DMS 273 treated with DMSO at 0.1 percent for 48 hours (cell line): ENCODE results near the gene PITPNC1.
"Not testable (repeated sequence)": the region's sequence is repeated elsewhere in the genome, so short reads cannot be mapped to it uniquely, and the experiment has no call there.

Experiments used
- DNase-seq: peaks from one replicate; lab custom pipeline; 2025; lab: John Stamatoyannopoulos, UW

Gene PITPNC1

DNA sequence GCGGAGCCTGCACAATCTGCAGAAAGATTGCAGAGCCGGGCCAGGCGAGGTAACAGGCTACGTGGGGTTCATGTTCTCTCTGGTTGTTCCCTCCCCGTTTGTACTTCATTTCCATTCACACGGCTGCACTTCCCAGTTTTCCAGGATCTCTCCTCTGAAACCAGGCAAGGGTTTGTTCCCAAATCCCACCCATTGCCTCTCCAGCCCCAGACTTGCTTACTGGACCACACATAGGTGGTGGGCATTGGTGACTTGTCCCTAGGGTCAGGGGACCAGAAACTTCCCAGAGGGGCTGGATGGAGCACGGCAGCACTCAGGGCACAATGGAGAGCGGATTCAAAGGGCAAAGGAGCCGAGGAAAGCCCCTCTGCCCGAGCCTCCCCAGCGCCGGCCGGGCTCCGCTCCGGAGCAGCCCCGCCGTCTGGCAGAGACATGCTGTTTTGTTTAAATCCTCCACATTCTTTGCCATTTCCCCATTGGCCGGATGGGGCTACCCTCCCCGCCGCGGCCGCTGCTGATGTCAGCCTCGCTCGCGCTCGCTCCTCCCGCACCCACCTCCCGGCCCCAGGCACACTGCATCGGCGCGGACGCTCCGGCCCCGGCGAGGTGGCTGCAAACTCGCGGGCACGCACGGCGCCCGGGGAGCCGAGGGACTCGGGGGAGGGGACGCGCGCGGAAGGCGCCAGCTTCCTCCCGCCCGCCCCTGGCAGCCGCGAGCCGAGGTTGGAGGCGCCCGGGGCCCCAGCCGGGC, at the start of gene PITPNC1:
Gene PITPNC1 (plus strand): TSS at position 545 of the 751 bp plus-strand sequence.
- peak; percentile 80 for DNase-seq

DNA sequence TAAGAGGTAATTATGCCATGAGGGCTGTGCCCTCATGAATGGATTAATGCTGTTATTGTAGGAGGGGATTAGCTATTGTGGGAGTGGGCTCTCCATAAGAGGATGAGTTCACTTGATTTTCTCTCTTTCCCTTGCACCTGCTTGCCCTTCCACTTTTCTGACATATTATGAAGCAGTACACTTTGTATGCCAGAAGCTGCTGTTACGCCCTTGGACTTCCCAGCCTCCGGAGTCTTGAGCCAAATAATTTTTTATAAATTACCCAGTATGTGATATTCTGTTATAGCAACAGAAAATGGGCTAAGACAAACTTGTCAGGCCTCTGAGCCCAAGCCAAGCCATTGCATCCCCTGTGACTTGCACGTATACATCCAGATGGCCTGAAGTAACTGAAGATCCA, 49.1 kb upstream of the PITPNC1 start:
- DNase-seq: no peak

DNA sequence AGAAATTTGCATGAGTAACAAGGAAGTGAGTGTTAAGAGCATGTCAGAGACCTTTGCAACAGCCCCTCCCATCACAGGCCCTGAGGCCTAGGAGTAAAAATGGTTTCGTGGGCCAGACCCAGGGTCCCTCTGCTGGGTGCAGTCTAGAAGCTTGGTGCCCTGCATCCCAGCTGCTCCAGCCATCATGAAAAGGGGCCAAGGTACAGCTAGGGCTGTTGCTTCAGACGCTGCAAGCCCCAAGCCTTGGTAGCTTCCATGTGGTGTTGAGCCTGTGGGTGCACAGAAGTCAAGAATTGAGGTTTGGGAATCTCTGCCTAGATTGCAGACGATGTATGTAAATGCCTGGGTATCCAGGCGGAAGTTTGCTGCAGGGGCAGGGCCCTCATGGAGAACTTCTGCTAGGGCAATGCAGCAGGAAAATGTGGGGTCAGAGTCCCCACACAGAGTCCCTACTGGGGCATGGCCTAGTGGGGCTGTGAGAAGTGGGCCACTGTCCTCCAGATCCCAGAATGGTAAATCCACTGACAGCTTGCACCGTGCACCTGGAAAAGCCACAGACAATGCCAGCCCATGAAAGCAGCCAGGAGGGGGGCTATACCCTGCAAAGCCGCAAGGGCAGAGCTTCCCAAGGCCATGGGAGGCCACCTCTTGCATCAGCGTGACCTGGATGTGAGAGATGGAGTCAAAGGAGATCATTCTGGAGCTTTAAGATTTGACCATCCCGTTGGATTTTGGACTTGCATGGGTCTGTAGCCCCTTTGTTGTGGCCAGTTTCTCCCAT, 45.5 kb upstream of the PITPNC1 start:
- not testable (repeated sequence) for DNase-seq

DNA sequence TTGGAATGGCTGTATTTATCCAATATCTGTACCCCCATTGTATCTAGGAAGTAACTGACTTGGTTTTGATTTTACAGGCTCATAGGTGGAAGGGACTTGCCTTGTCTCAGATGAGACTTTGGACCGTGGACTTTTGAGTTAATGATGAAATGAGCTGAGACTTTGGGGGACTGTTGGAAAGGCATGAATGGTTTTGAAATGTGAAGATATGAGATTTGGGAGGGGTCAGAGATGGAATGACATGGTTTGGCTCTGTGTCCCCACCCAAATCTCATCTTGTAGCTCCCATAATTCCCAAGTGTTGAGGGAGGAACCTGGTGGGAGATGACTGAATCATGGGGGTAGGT, 44.9 kb upstream of the PITPNC1 start:
- not testable (repeated sequence) for DNase-seq

DNA sequence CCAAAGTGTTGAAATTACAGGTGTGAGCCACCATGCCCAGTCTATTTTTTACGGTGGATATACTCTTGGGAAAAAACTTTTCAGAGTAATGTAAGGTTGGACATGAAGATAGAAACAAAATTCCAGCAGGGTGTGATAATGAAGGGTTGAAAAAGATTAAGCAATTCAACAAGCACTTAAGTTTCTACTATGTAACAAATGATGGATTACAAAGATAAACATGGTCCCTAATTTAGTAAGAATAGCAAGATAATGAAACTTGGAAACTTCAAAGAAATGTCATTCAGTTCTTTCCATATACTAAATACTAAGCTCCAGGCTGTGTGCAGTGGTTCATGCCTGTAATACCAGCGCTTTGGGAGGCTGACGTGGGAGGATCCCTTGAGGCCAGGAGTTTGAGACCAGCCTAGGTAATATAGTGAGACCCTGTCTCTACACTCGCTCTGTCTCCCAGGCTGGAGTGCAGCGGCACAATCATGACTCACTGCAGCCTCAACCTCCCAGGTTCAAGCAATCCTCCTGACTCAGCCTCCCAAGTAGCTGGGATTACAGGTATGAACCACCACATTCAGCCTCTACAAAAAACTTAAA, 41.7 kb upstream of the PITPNC1 start:
- DNase-seq: no peak

DNA sequence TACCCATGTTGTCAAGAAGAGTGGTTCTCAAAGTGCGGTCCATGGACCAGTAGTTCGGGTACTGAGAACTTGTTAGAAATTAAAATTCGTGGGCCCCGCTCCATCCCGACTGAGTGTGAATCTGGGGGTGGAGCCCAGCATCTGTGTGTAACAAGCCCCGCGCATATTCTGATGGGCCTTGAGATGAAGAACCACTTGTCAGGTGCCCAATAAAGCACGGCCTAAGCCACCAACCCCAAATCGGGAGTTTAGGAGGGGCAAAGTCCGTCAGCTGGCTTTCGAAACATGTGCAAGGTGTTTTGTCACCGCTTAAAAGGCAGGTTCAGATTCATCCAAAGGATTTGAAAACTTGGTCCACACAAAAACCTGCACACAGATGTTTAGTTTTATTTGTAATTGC, 40.2 kb upstream of the PITPNC1 start:
- no peak for DNase-seq

DNA sequence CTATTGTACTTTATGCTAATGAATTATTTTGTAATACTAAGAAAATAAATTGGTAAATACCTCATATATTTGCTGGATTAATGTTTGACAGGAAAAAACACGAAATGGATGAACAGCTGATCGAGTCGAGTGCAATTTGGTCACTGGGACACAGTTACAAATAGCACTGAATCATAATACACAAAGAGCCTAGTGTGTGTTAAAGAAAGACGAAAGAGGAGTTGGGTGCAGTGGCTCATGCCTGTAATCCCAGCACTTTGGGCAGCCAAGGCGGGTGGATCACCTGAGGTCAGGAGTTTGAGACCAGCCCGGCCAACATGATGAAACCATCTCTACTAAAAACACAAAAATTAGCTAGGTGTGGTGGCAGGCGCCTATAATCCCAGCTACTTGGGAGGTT, 38.7 kb upstream of the PITPNC1 start:
- not testable (repeated sequence) for DNase-seq

DNA sequence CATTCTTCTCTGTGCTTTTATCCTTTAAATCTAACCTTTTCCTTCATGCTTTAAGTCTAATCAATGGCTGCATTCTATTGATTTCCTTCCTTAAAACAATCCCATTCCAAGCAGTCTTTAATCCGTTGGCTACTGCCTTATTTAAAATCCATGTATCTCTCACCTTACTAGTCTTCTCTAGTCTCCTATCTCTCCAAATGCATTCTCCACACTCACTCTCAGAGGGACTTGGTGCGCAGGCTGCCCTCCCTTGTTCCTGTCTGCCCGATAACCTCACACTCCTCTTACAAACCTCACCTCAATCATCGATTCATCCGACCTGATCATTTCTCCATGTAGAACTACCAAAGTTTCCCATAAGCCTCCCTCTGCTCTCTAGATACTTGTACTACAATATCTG, 33.8 kb upstream of the PITPNC1 start:
- DNase-seq: no peak

DNA sequence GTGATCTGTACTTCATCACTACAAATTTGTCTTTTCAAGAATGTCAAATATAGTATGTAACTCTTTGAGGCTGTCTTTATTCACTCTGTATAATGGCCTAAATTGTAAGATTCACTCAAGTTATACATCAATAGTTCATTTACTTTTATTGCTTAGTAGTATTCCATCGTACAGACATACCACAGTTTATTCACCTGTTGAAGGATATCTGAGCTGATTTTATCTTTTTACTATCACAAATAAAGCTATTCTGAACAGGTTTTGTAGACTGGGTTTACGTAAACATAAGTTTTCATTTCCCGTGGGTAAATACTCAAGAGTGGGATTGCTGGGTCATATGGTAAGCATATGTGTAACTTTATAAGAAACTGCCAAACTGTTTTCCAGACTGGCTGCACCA, 29.3 kb upstream of the PITPNC1 start:
- DNase-seq: no peak

DNA sequence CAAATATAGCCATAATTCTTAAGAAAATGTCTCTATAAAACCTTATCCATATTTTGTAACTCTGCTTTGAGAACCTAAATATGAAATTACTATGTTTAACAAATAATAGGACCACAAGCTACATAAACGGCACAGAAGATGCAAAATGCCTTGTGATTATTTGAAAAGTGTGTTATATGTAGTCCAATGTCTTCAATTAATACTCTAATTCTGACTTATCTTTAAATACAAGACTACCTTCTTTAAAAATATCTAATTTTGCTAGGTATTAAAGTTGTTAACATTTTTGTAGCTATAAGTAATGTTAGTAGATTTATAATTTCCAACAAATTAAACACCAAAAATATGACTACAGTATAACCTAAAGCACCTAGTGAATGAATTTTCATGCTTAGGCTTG, 27.7 kb upstream of the PITPNC1 start:
- no peak for DNase-seq

DNA sequence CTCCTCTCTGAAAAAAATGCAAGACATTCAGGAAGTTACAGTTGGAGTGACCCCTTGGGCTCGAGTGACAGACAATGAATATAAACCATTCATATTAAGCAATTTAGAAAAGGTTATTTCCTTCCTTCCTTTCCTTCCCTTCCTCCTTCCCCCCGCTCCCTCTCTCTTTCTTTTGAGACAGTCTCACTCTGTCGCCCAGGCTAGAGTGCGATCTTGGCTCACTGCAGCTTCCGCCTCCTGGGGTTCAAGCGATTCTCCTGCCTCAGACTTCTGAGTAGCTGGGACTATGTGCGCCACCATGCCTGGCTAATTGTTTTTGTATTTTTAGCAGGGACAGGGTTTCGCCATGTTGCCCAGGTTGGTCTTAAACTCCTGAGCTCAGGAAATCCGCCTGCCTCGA, 23.9 kb upstream of the PITPNC1 start:
- no peak for DNase-seq

DNA sequence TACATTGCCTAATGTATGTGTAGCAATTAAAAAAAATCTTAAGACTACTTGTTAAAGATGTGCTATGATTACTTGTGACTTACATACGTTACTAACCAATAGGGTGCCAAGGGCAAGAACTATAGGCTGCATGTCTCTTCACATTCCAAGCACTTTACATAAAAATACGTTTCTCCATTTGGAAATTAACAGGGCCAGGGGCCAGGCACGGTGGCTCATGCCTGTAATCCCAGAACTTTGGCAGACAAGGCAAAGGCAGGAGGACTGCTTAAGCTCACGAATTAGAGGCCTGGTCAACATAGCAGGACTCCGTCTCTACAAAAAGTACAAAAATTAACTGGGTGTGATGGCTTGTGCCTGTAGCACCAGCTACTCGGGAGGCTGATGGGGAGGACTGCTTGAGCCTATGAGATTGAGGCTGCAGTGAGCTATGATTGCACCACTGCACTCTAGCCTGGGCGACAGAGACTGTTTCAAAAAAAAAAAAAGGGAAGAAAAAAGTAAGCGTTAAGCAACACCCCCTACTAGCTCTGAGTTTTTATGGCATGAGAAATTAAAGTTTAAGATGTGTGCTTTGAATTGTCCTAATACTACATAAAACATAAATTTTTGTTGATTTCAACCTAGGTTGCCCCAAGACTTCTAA, 23.0 kb upstream of the PITPNC1 start:
- no peak for DNase-seq

DNA sequence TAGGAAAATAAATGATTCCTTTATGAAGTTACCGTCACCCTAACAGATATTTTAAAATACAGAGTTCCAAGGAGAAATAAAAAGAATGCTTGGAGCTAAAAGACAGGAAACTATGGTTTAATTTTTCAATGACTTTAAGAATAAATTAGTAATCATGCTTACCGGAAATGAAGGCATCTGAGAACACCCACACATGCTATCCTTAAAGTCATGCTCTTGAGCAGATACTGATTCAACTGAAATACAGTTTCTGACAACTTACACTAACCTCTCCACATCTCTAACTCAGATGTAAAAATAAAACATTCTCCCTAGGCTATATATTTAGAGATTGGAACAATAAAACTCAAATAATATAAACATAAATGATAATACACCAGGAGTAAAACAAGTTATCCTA, 18.5 kb upstream of the PITPNC1 start:
- no peak for DNase-seq

DNA sequence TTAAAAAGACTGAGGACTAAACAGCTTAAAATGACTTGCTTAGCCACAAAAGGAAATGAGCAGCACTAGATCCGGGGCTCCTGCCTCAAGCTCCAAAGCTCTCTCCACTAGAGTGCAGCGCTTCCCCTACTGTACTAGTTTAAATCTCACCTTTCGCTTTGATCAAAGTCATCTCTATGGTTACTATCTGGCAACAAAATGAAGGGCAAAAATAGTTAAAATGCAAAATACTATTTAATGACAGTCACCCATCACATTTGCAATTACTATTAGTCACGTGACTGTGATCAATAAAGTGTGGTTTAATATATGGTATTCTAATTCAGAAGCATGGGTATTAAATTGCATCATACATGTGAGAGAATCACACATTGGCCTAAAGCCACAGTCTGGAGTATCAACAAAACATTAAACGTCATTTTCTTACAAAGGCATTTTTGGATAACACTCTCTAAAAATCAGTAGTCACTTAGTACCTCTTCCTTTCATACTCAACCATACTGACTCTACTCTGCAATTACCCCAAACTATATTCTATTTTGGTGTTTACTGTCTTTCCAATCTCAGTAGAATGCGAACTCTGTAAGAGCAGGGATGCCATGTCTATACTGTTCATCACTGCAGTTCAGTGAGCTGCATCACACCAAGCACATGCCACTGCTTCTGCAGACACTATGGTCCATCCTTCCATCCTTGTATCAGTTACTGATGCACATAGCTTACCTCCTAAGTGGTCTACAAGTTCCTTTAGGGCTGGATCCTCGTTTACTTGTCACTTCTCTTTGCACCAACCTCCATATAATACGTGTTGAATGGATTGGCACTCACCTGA, 16.9 kb upstream of the PITPNC1 start:
- DNase-seq: no peak

DNA sequence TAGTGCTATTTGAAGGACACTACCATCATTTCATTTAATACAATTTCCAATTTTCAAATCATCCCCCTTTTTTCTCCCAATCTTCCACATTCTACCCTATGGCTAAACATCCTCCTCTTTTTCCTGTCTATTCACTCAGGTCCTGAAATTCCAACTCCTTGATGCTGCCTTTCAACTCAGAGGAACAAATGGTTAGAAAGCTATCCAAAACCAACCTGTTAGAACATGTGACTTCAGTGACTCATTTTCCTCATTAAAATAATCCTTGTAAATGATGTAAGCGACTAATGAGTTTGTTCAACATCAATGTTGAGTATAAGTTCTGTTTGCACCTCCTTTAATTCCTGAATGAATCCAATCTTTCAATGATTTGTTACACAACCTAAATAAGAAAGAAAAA, 16.2 kb upstream of the PITPNC1 start:
- DNase-seq: no peak

DNA sequence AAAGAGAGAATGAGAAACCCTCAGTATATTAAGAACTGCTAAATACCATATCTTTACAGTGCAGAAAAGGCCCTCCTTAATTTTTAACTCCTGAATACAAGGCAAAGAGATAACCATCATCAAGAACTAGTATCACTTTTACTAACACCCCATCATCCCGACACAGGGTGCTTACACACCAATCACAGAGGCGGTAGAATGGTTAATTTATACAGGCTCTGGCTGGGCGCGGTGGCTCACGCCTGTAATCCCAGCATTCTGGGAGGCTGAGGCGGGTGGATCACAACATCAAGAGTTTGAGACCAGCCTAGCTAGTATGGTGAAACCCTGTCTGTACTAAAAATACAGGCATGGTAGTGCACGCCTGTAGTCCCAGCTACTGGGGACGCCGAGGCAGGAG, 14.9 kb upstream of the PITPNC1 start:
- no peak for DNase-seq

DNA sequence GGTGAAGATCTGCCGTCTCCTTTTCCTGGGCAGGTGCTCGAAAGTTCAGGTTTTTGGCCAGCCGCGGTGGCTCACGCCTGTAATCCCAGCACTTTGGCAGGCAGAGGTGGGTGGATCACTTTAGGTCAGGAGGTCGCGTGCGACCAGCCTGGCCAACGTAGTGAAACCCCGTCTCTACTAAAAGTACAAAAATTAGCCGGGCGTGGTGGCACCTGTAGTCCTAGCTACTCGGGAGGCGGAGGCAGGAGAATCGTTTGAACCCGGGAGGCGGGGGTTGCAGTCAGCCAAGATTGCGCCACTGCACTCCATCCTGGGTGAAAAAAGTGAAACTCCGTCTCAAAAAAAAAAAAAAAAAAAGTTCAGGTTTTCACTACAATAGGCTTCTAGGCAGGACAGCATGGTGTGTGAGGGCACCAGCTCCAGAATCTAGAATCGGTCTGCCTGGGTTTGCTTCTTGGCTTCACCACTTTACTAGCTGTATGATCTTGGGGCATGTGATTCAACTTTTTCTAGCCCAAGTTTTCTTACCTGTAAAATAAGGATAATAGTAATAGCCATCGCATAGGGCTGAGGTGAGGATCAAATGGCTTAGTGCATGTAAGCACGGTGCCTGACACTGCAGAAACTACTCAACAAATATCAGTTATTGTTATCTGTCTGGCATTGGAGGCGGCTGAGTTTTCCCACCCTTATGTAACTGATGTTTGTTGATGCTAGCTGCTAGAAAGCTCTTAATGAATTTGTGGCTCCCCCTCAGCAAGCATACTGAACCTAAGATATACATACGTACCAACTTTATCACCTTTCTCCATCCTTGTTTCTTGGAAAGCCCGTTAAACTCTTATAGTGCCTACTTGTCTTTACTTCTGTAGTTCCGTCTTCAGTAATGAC, 12.0 kb upstream of the PITPNC1 start:
- DNase-seq: no peak

DNA sequence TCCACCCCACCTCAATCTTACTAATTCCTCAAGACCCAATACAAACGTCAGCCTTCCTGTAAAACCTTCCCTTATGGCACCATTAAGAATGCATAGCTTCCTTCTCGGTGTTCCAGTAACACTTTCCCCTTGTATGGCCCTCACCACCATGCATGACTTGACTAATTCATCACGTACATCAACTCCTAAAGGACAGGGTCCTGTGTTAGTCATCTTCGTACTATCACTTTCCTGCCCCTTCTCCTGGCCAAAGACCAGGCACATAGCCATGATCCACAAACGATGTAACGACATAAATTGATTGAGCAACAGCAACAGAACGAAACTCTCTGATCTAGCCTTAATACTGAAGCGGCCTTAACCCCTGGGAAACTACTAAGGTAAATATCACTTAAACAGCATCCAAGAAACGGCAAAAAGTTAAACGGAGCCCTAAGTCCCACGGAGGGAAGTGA, 11.3 kb upstream of the PITPNC1 start:
- DNase-seq: no peak

DNA sequence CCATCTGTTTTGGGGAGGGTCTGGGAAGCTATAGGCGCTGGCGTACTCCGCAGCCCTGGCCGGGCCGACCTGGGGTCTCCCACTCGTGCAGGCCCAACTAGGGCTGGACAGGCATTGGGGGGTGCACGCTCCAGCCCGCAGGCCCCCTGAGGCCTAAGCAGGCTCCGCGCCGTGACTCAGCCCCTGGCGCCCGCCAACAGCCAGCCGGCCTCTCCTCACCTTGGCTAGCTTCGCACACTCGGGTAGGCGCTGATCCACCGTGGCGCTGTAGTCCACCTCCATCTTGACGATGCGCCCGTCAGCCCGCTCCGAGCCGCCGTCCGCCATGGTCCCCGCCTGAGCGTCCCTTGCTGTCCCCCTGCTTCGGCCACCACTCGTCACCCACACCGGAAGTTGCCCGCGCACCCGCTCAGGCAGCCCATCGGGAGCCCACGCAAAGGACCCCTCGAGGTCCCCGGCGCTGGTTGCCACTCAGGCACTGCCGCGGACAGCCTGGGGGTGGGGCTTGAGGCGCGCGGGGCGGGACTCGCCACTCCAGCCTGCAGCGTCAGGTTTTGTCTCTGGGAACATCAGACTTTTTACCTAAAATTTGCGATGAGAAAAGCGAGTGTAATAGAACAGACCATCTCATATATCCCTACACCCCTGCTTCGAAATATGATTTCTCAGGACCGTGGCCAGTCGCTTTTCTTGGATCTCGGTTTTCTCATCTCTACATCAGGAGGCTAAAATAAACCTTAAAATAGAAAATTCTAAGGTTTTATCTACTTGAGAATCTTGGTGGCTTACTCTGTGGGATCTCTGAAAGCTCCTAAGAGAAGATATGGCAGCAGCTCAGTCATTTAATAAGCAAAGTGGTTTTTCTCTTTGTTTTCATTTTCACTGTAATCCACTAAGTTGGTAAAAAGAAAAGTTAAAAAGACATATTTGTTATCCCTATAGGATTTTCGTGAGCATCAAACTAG, 10.6 kb upstream of the PITPNC1 start, which contains the start of gene PSMD12:
Gene PSMD12 (minus strand): TSS at position 385 of the 965 bp plus-strand sequence. CDS start 58 bp downstream, at position 327.
- peak; percentile 45 for DNase-seq
